Astrocyte (in vitro differentiated cells and primary cell): ENCODE results near the gene AKT3. TPM values are rescaled to one million over a fixed set of nuclear protein-coding genes. Genes with fewer than 3 reads are reported as not detected.

ENCODE experiments used
- DNase-seq: peaks from one replicate; pipeline ENCODE4 v3.0.0-alpha.2; 2010; ENCODE audit warnings: low read depth
- FAIRE-seq: peaks from 2 replicates; lab custom pipeline; 2011; peaks lifted over from hg19 to GRCh38; lab: Jason Lieb, UNC
- H2AFZ ChIP-seq: 2 replicates; pipeline ENCODE4 v1.6.0; 2012; ENCODE audit warnings: low read depth, low read length, inconsistent platforms
- H3K27ac ChIP-seq: 2 replicates; pipeline ENCODE4 v1.5.1; 2011; ENCODE audit warnings: low read depth, low read length, inconsistent platforms
- H3K27me3 ChIP-seq: 2 replicates; pipeline ENCODE4 v1.6.0; 2011; ENCODE audit warnings: low read length, inconsistent platforms; ENCODE audit not compliant: insufficient read depth
- H3K36me3 ChIP-seq: 2 replicates; pipeline ENCODE4 v1.5.1; 2011; ENCODE audit warnings: low read length, inconsistent platforms; ENCODE audit not compliant: insufficient read depth
- H3K4me1 ChIP-seq: 2 replicates; pipeline ENCODE4 v1.5.1; 2011; ENCODE audit warnings: low read length, inconsistent platforms; ENCODE audit not compliant: insufficient read depth
- H3K4me2 ChIP-seq: 2 replicates; pipeline ENCODE4 v1.6.0; 2012; ENCODE audit warnings: low read length, inconsistent platforms
- H3K4me3 ChIP-seq: 2 replicates; pipeline ENCODE4 v1.5.1; 2011; ENCODE audit warnings: low read depth, mild to moderate bottlenecking, low read length, inconsistent platforms; ENCODE audit not compliant: insufficient read depth
- H3K79me2 ChIP-seq: 2 replicates; pipeline ENCODE4 v1.6.0; 2012; ENCODE audit warnings: mild to moderate bottlenecking, low read length, inconsistent platforms; ENCODE audit not compliant: insufficient read depth
- H3K9ac ChIP-seq: 2 replicates; pipeline ENCODE4 v1.6.0; 2012; ENCODE audit warnings: mild to moderate bottlenecking, low read length, inconsistent platforms
- H3K9me3 ChIP-seq: 2 replicates; pipeline ENCODE4 v1.5.1; 2012; ENCODE audit warnings: low read depth, mild to moderate bottlenecking, low read length, inconsistent platforms; ENCODE audit not compliant: insufficient read depth
- H4K20me1 ChIP-seq: 2 replicates; pipeline ENCODE4 v1.6.0; 2012; ENCODE audit warnings: low read length, inconsistent platforms; ENCODE audit not compliant: insufficient read depth
- H3K27ac Mint-ChIP-seq: one replicate; pipeline ENCODE4 v1.8.0; 2021; ENCODE audit warnings: mild to moderate bottlenecking, mixed read lengths; ENCODE audit not compliant: unreplicated experiment
- H3K27me3 Mint-ChIP-seq: one replicate; pipeline ENCODE4 v1.8.0; 2021; ENCODE audit warnings: low read depth, mixed read lengths; ENCODE audit not compliant: unreplicated experiment
- H3K36me3 Mint-ChIP-seq: one replicate; pipeline ENCODE4 v1.8.0; 2021; ENCODE audit warnings: low read depth, mixed read lengths; ENCODE audit not compliant: unreplicated experiment
- H3K4me1 Mint-ChIP-seq: one replicate; pipeline ENCODE4 v1.8.0; 2021; ENCODE audit warnings: low read depth, mixed read lengths; ENCODE audit not compliant: unreplicated experiment
- H3K4me3 Mint-ChIP-seq: one replicate; pipeline ENCODE4 v1.8.0; 2021; ENCODE audit warnings: mild to moderate bottlenecking, moderate library complexity, mixed read lengths; ENCODE audit not compliant: unreplicated experiment
- H3K9me3 Mint-ChIP-seq: one replicate; pipeline ENCODE4 v1.8.0; 2021; ENCODE audit warnings: mild to moderate bottlenecking, mixed read lengths; ENCODE audit not compliant: unreplicated experiment
- EZH2 ChIP-seq: IDR thresholded peaks from 2 replicates; pipeline ENCODE4 v1.6.1; 2012; ENCODE audit warnings: mild to moderate bottlenecking, low read length, inconsistent platforms; ENCODE audit not compliant: insufficient read depth
- total RNA-seq: library from RNA; stranded (reverse); gene quantifications from 2 replicates; pipeline ENCODE4 v1.2.1, GENCODE V29; 2021
- TF ChIP-seq, protein P1 (sequence below): IDR thresholded peaks from 2 replicates; pipeline ENCODE4 v1.5.1; 2011; ENCODE audit warnings: low read depth, mild to moderate bottlenecking, inconsistent platforms, low read length, moderate library complexity; ENCODE audit not compliant: insufficient read depth

The AKT3 gene
- total RNA-seq, 1 donor from 2014 or later, result 64.5 TPM

DNA sequence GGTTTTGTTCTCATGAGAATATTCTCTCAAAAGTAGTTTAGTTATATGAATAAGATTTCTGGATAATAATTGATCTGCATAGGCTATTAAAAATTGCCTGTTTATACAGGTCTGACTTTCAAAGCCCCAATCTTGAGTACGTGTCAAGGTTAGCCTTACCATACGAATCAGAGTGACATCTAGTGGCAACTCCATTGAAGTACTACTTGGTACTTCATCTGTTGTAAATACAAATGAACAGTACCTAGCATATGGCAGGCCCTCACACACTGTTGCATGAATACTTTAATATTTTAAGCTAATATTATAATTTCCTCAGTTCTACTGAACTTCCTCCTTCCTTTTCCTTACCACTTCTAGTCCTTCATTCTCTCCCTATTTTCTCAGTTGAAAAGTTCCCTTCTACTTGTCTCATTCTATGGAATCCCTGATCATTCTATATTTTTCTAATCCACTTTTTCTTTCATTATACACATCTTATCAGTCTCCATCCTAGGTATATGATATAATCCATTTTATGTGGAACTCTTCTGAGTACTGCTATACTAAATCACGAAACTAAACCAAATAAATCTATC, 101.2 kb downstream of the AKT3 start:
- H3K9ac ChIP-seq, result no peak overlapping the region
- no peaks in the 10 kb centered on the region for H3K9me3 ChIP-seq
- Mint-ChIP-seq H3K4me1 (peaks cover 22% of the 10 kb centered on the region), H3K9me3 (no peaks in the 10 kb centered on the region), H3K27me3 (no peaks in the 10 kb centered on the region), H3K27ac (no peak overlapping the region), H3K36me3 (no peaks in the 10 kb centered on the region), H3K4me3 (no peak overlapping the region)
- H3K4me1 ChIP-seq, result peaks cover 7% of the 10 kb centered on the region
- H3K27ac ChIP-seq, result no peak overlapping the region
- no peaks in the 10 kb centered on the region for H3K27me3 ChIP-seq
- FAIRE-seq, result peak; percentile 64
- DNase-seq, result peak; percentile 69
- H3K79me2 ChIP-seq, result peaks cover 7% of the 10 kb centered on the region
- H2AFZ ChIP-seq, result no peak overlapping the region
- H3K4me2 ChIP-seq, result no peak overlapping the region
- no peak overlapping the region for H3K4me3 ChIP-seq
- TF ChIP-seq EZH2, result no peak
- TF ChIP-seq, protein P1, sequence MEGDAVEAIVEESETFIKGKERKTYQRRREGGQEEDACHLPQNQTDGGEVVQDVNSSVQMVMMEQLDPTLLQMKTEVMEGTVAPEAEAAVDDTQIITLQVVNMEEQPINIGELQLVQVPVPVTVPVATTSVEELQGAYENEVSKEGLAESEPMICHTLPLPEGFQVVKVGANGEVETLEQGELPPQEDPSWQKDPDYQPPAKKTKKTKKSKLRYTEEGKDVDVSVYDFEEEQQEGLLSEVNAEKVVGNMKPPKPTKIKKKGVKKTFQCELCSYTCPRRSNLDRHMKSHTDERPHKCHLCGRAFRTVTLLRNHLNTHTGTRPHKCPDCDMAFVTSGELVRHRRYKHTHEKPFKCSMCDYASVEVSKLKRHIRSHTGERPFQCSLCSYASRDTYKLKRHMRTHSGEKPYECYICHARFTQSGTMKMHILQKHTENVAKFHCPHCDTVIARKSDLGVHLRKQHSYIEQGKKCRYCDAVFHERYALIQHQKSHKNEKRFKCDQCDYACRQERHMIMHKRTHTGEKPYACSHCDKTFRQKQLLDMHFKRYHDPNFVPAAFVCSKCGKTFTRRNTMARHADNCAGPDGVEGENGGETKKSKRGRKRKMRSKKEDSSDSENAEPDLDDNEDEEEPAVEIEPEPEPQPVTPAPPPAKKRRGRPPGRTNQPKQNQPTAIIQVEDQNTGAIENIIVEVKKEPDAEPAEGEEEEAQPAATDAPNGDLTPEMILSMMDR, result peak; percentile 82
- no peaks in the 10 kb centered on the region for H3K36me3 ChIP-seq
- peaks cover 6% of the 10 kb centered on the region for H4K20me1 ChIP-seq

DNA sequence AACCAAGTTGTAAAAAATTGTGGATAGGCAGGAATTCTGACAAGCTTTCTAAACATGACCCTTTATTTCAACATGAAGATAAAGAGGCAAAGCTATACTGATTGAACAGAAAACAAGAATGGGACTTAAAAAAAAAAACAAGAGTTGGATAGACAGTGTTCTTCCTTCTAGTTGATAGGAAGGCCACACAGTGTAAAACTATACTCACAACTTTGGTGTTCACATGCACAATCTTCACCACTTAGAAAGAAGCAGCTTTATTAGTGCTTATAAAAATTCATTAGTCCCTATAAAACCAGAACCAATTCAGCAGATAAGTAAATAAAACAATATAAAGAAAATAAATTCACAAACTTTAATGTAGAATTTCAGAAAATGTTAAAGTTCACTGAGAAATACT, 101.8 kb downstream of the AKT3 start:
- no peaks in the 10 kb centered on the region for H3K36me3 ChIP-seq
- peaks cover 7% of the 10 kb centered on the region for H3K79me2 ChIP-seq
- Mint-ChIP-seq H3K4me3 (no peak overlapping the region), H3K9me3 (no peaks in the 10 kb centered on the region), H3K4me1 (peaks cover 22% of the 10 kb centered on the region), H3K27me3 (no peaks in the 10 kb centered on the region), H3K36me3 (no peaks in the 10 kb centered on the region), H3K27ac (no peak overlapping the region)
- H3K9ac ChIP-seq, result no peak overlapping the region
- no peaks in the 10 kb centered on the region for H3K9me3 ChIP-seq
- H3K27me3 ChIP-seq, result no peaks in the 10 kb centered on the region
- FAIRE-seq (no peak), DNase-seq (no peak)
- H3K4me2 ChIP-seq, result no peak overlapping the region
- TF ChIP-seq, protein P1, result no peak
- no peak for TF ChIP-seq EZH2
- H3K4me3 ChIP-seq, result no peak overlapping the region
- H2AFZ ChIP-seq, result no peak overlapping the region
- no peak overlapping the region for H3K27ac ChIP-seq
- H4K20me1 ChIP-seq, result peaks cover 3% of the 10 kb centered on the region
- peaks cover 7% of the 10 kb centered on the region for H3K4me1 ChIP-seq

DNA sequence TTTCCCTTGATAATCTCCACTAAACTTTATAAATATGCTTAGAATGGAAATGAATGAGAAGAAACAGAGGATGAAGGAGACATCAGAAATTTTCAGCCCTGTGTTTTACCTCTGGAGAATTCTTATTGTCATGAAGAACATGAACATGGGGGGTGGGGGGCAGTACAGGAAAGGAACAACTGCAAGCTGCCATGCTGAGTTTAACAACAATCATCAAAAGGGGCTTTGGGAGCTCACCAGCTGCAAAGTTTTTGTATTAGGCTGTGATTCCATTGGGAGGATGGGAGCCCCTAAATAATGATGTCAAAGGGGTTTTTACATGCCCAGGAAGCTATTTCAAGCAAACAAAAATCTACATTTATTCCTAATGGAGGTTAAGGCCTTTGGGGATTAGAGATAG, 103.3 kb downstream of the AKT3 start:
- no peak for DNase-seq
- Histone ChIP-seq H3K36me3 (no peaks in the 10 kb centered on the region), H3K9me3 (no peaks in the 10 kb centered on the region), H3K9ac (no peak overlapping the region), H3K4me1 (peaks cover 10% of the 10 kb centered on the region), H3K27me3 (no peaks in the 10 kb centered on the region), H3K4me2 (no peak overlapping the region), H4K20me1 (no peaks in the 10 kb centered on the region), H3K4me3 (no peak overlapping the region), H2AFZ (no peak overlapping the region), H3K79me2 (peaks cover 4% of the 10 kb centered on the region), H3K27ac (no peak overlapping the region)
- peaks cover 29% of the 10 kb centered on the region for H3K4me1 Mint-ChIP-seq
- no peak for TF ChIP-seq EZH2
- TF ChIP-seq, protein P1, result no peak
- no peak overlapping the region for H3K4me3 Mint-ChIP-seq
- FAIRE-seq, result no peak
- no peak overlapping the region for H3K27ac Mint-ChIP-seq
- no peaks in the 10 kb centered on the region for H3K9me3 Mint-ChIP-seq
- H3K27me3 Mint-ChIP-seq, result no peaks in the 10 kb centered on the region
- no peaks in the 10 kb centered on the region for H3K36me3 Mint-ChIP-seq
